Rectal smooth muscle tissue (tissue), 1 donor: Measurements from ENCODE around the gene PLAGL1.
"Not testable (repeated sequence)": the region's sequence is repeated elsewhere in the genome, so short reads cannot be mapped to it uniquely, and the experiment has no call there.

ENCODE experiments used
- H3K27ac ChIP-seq: one replicate; pipeline ENCODE4 v1.7.0; 2013; ENCODE audit warnings: low read depth, low read length, inconsistent platforms
- H3K27me3 ChIP-seq: one replicate; pipeline ENCODE4 v1.7.0; 2013; ENCODE audit warnings: low read length; ENCODE audit not compliant: control insufficient read depth, insufficient read depth
- H3K36me3 ChIP-seq: one replicate; pipeline ENCODE4 v1.7.0; 2013; ENCODE audit warnings: low read length; ENCODE audit not compliant: control insufficient read depth, insufficient read depth
- H3K4me1 ChIP-seq: one replicate; pipeline ENCODE4 v1.7.0; 2013; ENCODE audit warnings: low read length; ENCODE audit not compliant: control insufficient read depth, insufficient read depth
- H3K4me3 ChIP-seq: one replicate; pipeline ENCODE4 v1.7.0; 2013; ENCODE audit warnings: low read length
- H3K9ac ChIP-seq: one replicate; pipeline ENCODE4 v1.7.0; 2013; ENCODE audit warnings: low read length

Gene PLAGL1

GRCh38 chr6:144033816-144034735 is 26.0 kb upstream of the PLAGL1 start:
- Histone ChIP-seq H3K9ac (no peak overlapping the region), H3K27ac (no peak overlapping the region), H3K36me3 (no peaks in the 10 kb centered on the region), H3K4me3 (no peak overlapping the region), H3K27me3 (no peaks in the 10 kb centered on the region), H3K4me1 (no peaks in the 10 kb centered on the region)

GRCh38 chr6:144029452-144029851 is 21.4 kb upstream of the PLAGL1 start:
- Histone ChIP-seq H3K9ac (no peak overlapping the region), H3K36me3 (no peaks in the 10 kb centered on the region), H3K27ac (no peak overlapping the region), H3K27me3 (no peaks in the 10 kb centered on the region), H3K4me3 (no peak overlapping the region), H3K4me1 (no peaks in the 10 kb centered on the region)

DNA sequence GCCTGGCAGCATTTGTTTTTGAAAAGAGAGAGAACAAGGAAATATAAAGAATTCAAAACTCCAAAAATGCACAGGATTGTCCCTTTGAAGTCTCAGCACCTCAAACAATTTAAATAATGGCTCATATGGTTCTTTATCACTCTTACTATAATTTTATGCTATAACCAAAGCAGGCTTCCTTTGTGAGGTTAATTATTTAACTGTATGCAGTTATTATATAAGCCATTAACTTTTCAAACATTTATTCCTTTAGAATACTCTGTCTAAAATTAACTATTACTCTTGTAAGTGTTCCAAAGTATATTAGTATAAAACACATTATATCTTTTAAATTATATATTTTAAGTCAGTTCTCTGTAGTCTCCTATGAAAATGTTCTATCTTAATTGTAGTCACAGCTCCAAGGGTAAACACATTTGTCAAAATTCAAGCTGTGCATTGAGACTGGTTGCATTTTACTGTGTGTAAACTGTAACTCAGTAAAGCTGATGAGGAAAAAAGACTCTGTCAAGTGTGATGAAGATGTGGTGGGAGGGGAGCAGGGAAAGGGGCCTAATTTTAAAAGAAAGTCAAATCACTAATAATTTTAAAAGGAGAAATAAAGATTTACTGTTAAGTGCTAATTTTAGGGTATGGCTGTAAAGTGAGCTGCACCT is 20.0 kb upstream of the PLAGL1 start:
- no peaks in the 10 kb centered on the region for H3K36me3 ChIP-seq
- H3K4me1 ChIP-seq, result no peaks in the 10 kb centered on the region
- H3K27ac ChIP-seq, result no peak overlapping the region

DNA sequence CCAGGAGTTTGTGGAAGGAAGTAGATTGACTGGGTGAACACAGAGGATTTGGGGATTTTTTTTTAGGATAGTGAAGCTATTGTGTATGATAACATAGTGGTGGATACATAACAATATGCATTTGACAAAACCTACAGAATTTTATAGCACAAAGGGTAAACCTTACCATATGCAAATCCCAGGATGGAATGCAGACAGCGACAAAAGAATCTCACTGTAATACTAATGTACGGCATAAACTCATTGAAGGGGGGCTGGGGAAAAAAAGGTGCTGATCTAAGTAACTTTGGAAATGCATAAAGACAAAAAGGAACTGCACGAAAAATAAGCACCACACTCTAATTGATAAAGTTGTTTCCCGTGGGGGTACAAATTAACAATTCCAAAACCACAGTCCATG is 15.2 kb upstream of the PLAGL1 start:
- Histone ChIP-seq H3K27me3 (no peaks in the 10 kb centered on the region), H3K36me3 (no peaks in the 10 kb centered on the region), H3K4me1 (no peaks in the 10 kb centered on the region), H3K9ac (no peak overlapping the region), H3K4me3 (no peak overlapping the region), H3K27ac (no peak overlapping the region)

More for the DNA sequence above, 20.0 kb upstream of the PLAGL1 start:
- no peak overlapping the region for H3K4me3 ChIP-seq
- no peak overlapping the region for H3K9ac ChIP-seq
- H3K27me3 ChIP-seq, result no peaks in the 10 kb centered on the region

- Histone ChIP-seq H3K27ac (no peak overlapping the region), H3K4me1 (no peaks in the 10 kb centered on the region), H3K27me3 (no peaks in the 10 kb centered on the region), H3K9ac (no peak overlapping the region), H3K4me3 (no peak overlapping the region), H3K36me3 (no peaks in the 10 kb centered on the region)
Measured at GRCh38 chr6:144019929-144020328, 11.9 kb upstream of the PLAGL1 start.

DNA sequence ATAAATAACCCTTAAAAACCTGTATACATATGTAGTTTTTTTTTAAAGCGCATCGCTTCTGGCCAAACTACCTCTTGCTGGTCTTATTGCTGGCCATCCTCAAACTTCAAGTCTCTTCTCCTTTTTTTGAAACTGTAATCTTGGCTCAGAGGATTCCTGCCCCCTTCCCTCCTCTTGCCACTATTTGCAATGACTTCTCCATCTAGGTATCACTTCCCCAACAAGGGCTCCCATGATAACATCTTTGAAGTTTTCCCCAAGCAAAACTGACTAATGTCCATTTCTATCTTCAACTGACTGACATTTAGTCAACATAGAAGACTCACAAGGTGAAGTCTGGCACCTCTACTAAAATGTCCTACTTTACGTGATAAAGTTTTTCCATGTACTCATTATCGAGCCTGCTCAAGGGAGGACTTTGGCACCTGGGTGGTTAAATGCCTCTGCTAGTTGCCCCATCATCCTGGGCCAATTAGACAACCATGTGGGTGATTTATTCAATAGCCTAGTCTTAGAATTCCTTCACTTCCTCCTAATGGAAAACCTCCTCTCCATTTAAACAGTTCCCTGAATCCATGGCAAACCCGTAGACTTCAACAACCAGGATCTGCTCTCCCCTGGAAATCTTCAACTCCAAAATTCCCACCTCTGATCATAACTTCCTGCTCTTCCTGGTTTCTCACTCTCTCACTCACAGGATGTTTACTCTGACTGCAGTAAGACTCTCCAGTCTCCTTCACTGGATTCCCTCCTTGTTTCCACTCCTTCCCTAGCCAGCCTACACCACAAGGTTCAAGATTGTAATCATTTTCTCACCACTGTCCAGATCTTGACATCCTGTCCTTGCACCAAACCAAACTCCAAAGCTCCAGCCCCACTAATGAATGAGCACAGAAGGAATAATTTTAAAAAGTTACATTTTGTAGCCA is 9.4 kb upstream of the PLAGL1 start:
- Histone ChIP-seq H3K4me3 (no peak overlapping the region), H3K9ac (no peak overlapping the region), H3K4me1 (no peaks in the 10 kb centered on the region), H3K36me3 (no peaks in the 10 kb centered on the region), H3K27ac (no peak overlapping the region), H3K27me3 (no peaks in the 10 kb centered on the region)

DNA sequence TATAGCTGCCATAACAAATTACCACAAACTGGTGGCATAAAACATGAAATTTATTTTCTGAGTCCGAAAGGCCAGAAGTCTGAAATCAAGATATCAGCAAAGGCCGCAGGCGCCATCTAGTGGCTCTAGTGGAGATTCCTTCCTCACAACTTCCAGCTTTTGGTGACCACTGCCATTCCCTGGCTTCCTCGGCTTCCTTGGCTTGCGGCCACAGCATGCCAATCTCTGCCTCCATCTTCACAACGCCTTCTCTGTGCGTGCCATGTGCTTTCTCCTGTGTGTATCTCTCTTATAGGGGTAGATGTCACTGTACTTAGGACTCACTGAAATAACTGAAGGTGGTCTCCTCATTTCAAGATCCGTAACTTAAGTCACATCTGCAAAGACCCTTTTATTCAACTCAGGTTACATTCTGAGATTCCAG is 5.4 kb upstream of the PLAGL1 start:
- Histone ChIP-seq H3K4me3 (no peak overlapping the region), H3K27me3 (no peaks in the 10 kb centered on the region), H3K9ac (no peak overlapping the region), H3K4me1 (no peaks in the 10 kb centered on the region), H3K36me3 (no peaks in the 10 kb centered on the region), H3K27ac (no peak overlapping the region)

- Histone ChIP-seq H3K27ac (no peak overlapping the region), H3K4me3 (no peak overlapping the region), H3K27me3 (no peaks in the 10 kb centered on the region), H3K9ac (no peak overlapping the region), H3K4me1 (no peaks in the 10 kb centered on the region), H3K36me3 (no peaks in the 10 kb centered on the region)
Measured at GRCh38 chr6:144012534-144012933, 4.5 kb upstream of the PLAGL1 start.

GRCh38 chr6:144009628-144010027 is 1.6 kb upstream of the PLAGL1 start:
- H3K4me3 ChIP-seq, H3K4me1 ChIP-seq: not testable (repeated sequence)

DNA sequence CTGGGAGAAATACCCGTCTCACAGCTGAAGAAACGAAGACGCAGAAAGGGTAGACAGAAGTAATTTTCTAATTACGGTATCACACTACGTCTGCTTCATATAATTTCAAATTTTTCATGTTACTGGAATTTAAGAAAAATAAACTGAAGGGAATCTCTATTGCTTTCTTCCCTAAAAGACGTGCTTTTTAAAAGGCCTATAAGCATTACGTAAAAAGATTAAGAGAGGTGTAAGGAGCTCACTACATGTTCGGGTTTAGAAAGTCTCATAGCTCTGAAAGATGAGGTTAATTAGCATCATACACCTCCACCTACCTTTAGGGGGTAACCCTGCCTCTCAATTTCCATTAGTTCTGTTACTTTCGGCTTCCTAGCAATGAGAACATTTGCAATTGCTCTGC is 787 bp upstream of the PLAGL1 start:
- Histone ChIP-seq H3K4me1 (no peaks in the 10 kb centered on the region), H3K9ac (no peak overlapping the region), H3K36me3 (no peaks in the 10 kb centered on the region), H3K27me3 (no peaks in the 10 kb centered on the region), H3K4me3 (peak overlapping the region; percentile 65), H3K27ac (no peak overlapping the region)

More at GRCh38 chr6:144009628-144010027, 1.6 kb upstream of the PLAGL1 start:
- not testable (repeated sequence) for H3K36me3 ChIP-seq, H3K9ac ChIP-seq, H3K27me3 ChIP-seq, H3K27ac ChIP-seq

- no peak overlapping the region for H3K9ac ChIP-seq
- peak overlapping the region; percentile 65 for H3K4me3 ChIP-seq
- H3K27ac ChIP-seq, result peak overlapping the region; percentile 15
- no peaks in the 10 kb centered on the region for H3K4me1 ChIP-seq
- H3K27me3 ChIP-seq, result no peaks in the 10 kb centered on the region
- H3K36me3 ChIP-seq, result no peaks in the 10 kb centered on the region
Measured at GRCh38 chr6:144007478-144008119, 460 bp downstream of the PLAGL1 start.
